GM12878 (cell line): ENCODE measurements around the gene HIRA. TPM values are rescaled to one million over a fixed set of nuclear protein-coding genes. Genes with fewer than 3 reads are reported as not detected.
"Not testable (repeated sequence)": the region's sequence is repeated elsewhere in the genome, so short reads cannot be mapped to it uniquely, and the experiment has no call there.

Experiments
- ATAC-seq: fragments of 200-7000 bp; cut with Tn5 transposase; 3 replicates; pipeline ENCODE4 v1.9.1; 2020; ENCODE audit warnings: mild to moderate bottlenecking, moderate library complexity
- BruUV-seq: library from RNA; stranded (reverse); fragments of 400-500 nt; replicated peaks from 2 replicates; lab custom pipeline; 2021; lab: Mats Ljungman, UMichigan
- CTCF ChIA-PET: fragments of 300-600 bp; sonication (Branson Sonifier 250); formaldehyde crosslinking; extraction: SDS; loops from one replicate; lab custom pipeline; 2021; ENCODE audit warnings: inconsistent platforms; lab: Yijun Ruan, JAX
- POLR2A ChIA-PET: fragments of 350-600 bp; formaldehyde crosslinking; extraction: SDS; loops from one replicate; lab custom pipeline; 2021; ENCODE audit warnings: inconsistent platforms; lab: Charles Lee
- RAD21 ChIA-PET: fragments of 300-600 bp; sonication (Branson Sonifier 250); formaldehyde crosslinking; loops from one replicate; lab custom pipeline; 2023; ENCODE audit warnings: antibody characterized with exemption; ENCODE audit not compliant: unreplicated experiment; lab: Charles Lee
- SMC1A ChIA-PET: fragments of 300-600 bp; sonication (Branson Sonifier 250); formaldehyde crosslinking; loops from one replicate; lab custom pipeline; 2023; ENCODE audit not compliant: unreplicated experiment, uncharacterized antibody; lab: Charles Lee
- DNase-seq: peaks from one replicate; pipeline ENCODE4 v3.0.0-alpha.2; 2011; ENCODE audit warnings: low read depth, low spot score
- FAIRE-seq: peaks from 3 replicates; lab custom pipeline; 2011; peaks lifted over from hg19 to GRCh38; lab: Jason Lieb, UNC
- H2AFZ ChIP-seq: 2 replicates; pipeline ENCODE4 v1.6.0; 2011; ENCODE audit warnings: low read depth, low read length, control low read depth; ENCODE audit not compliant: control insufficient read depth
- H3K27ac ChIP-seq: 2 replicates; pipeline ENCODE4 v1.5.1; 2011; ENCODE audit warnings: control low read depth; ENCODE audit not compliant: control insufficient read depth, insufficient read depth
- H3K27me3 ChIP-seq, 2 experiments: replicated peaks in 1 of 2; 2 replicates each; pipeline versions ENCODE4 v1.6.0 to v1.6.1; 2011; ENCODE audit warnings: low read length in 1 of 2; ENCODE audit not compliant: control insufficient read depth in 2 of 2, insufficient read depth in 2 of 2
- H3K36me3 ChIP-seq, 2 experiments: 2 replicates each; pipeline ENCODE4 v1.5.1; 2011; ENCODE audit warnings: low read length in 1 of 2; ENCODE audit not compliant: control insufficient read depth in 2 of 2, insufficient read depth in 2 of 2
- H3K4me1 ChIP-seq: 2 replicates; pipeline ENCODE4 v1.6.1; 2011; ENCODE audit warnings: mild to moderate bottlenecking, low read length, moderate library complexity, mixed read lengths; ENCODE audit not compliant: control insufficient read depth, insufficient read depth
- H3K4me2 ChIP-seq: 2 replicates; pipeline ENCODE4 v1.6.0; 2011; ENCODE audit warnings: control low read depth; ENCODE audit not compliant: control insufficient read depth, insufficient read depth
- H3K4me3 ChIP-seq: fragments of 200-600 bp; sonication (generic); 2 replicates; pipeline ENCODE4 v1.5.1; 2016
- H3K79me2 ChIP-seq: 2 replicates; pipeline ENCODE4 v1.6.0; 2011; ENCODE audit warnings: low read length; ENCODE audit not compliant: control insufficient read depth, insufficient read depth
- H3K9ac ChIP-seq: 2 replicates; pipeline ENCODE4 v1.8.0; 2011; ENCODE audit warnings: low read length, control low read depth, mixed read lengths; ENCODE audit not compliant: control insufficient read depth, insufficient read depth
- H3K9me3 ChIP-seq: replicated peaks from 3 replicates; pipeline ENCODE4 v1.5.1; 2011; ENCODE audit warnings: mild to moderate bottlenecking, low read length; ENCODE audit not compliant: control insufficient read depth, insufficient read depth
- H4K20me1 ChIP-seq: 2 replicates; pipeline ENCODE4 v1.6.0; 2011; ENCODE audit not compliant: control insufficient read depth, insufficient read depth
- POLR2AphosphoS5 ChIP-seq: IDR thresholded peaks from 2 replicates; pipeline ENCODE4 v1.6.1; 2011; ENCODE audit warnings: mild to moderate bottlenecking, low read length, inconsistent platforms
- ZBED1 ChIP-seq: IDR thresholded peaks from 2 replicates; pipeline ENCODE4 v1.6.1; 2016; ENCODE audit warnings: borderline replicate concordance
- WGBS: methylation state at CpG from one replicate; pipeline ENCODE4 v1.1.6; 2016; ENCODE audit warnings: low lambda C conversion rate; ENCODE audit not compliant: insufficient replicate concordance, insufficient coverage; ENCODE audit errors: missing lambda C conversion rate; 5-methylcytosine and 5-hydroxymethylcytosine counted together
- in situ Hi-C: fragments of 300-500 bp; cut with MboI; formaldehyde crosslinking; loops from 9 replicates; pipeline ENCODE4 v1.14.3; 2018; ENCODE audit warnings: mixed read lengths
- intact Hi-C: fragments of 100-400 bp; cut with micrococcal nuclease; formaldehyde crosslinking; loops from one replicate; pipeline ENCODE4 v1.14.2; 2022; ENCODE audit not compliant: unreplicated experiment
- polyA plus RNA-seq, 11 experiments: library from polyadenylated mRNA; depleted of rRNA in 4 of 11; unstranded in 6 of 11; stranded (reverse) in 5 of 11; fragments of >200 nt; fragmentation: Nextera tagmentation in 4 of 11; fragmentation: Illumina TruSeq in 1 of 11; extraction: Ambion mirVana in 4 of 11; extraction: Trizol in 1 of 11; gene quantifications; 1 replicate in 1 of 11; 2 replicates in 10 of 11; pipeline versions ENCODE4 v1.2.1 to v1.2.3, GENCODE V29; 2011 to 2016; ENCODE audit warnings: inconsistent platforms in 2 of 11, missing spikeins in 2 of 11, low read depth in 1 of 11
- total RNA-seq, 4 experiments: library from RNA; depleted of rRNA in 3 of 4; stranded (reverse); fragments of >200 nt in 3 of 4; fragmentation: Illumina TruSeq in 1 of 4; extraction: Trizol in 1 of 4; gene quantifications; 2 replicates each; pipeline versions ENCODE4 v1.2.1 to v1.2.3, GENCODE V29; 2013 to 2021

The HIRA gene
- total and polyA plus RNA-seq, 10 of the 15 experiments (the other 5 are each of a cell fraction or from before 2014, with no cell fraction given): 0.34 to 32.7 (median 14.5) TPM

GRCh38 chr22:19445279-19445982 is 13.9 kb upstream of the HIRA start:
- not testable (repeated sequence) for H3K27ac ChIP-seq, DNase-seq, H3K27me3 ChIP-seq, BruUV-seq, H3K9me3 ChIP-seq, H4K20me1 ChIP-seq, ATAC-seq, H2AFZ ChIP-seq, H3K9ac ChIP-seq, FAIRE-seq, H3K4me3 ChIP-seq
- Histone ChIP-seq H3K4me2 (peak overlapping the region; percentile 43; the same call in 1 of the 2 replicates), H3K79me2 (peaks cover 30% of the 10 kb centered on the region), H3K4me1 (peaks cover 17% of the 10 kb centered on the region), H3K36me3 (peaks cover 4 to 14% of the 10 kb centered on the region in 2 experiments; a peak in 3 of 4 replicates)
- ChIA-PET RAD21 (interaction anchor here (1.0 kb wide), 1 partner anchor 146 kb away, joined by 3 read pairs; no protein-coding TSS in a partner anchor), SMC1A (interaction anchor here (0.9 to 4.4 kb wide), 4 partner anchors 9 to 32 kb away, joined by 3 to 18 read pairs (median 4); no protein-coding TSS in a partner anchor), POLR2A (interaction anchor here (0.6 to 3.4 kb wide), 5 partner anchors 11 to 270 kb away, joined by 3 to 19 read pairs (median 4); no protein-coding TSS in a partner anchor), CTCF (interaction anchor here (0.7 to 3.1 kb wide), 7 partner anchors 11 to 339 kb away, joined by 3 to 10 read pairs (median 3); partner anchors contain the start of gene ESS2)
- intact Hi-C loops: loop anchor here (5.0 kb wide), 1 partner anchor 268 kb away; the partner anchor contains the start of gene SLC25A1
- in situ Hi-C loops: loop anchor here (25.0 kb wide), 1 partner anchor 1808 kb away; the partner anchor contains the start of genes ATP6V1E1 and BCL2L13
- 96% methylated on average over 9 of the region's 9 CpGs for WGBS

DNA sequence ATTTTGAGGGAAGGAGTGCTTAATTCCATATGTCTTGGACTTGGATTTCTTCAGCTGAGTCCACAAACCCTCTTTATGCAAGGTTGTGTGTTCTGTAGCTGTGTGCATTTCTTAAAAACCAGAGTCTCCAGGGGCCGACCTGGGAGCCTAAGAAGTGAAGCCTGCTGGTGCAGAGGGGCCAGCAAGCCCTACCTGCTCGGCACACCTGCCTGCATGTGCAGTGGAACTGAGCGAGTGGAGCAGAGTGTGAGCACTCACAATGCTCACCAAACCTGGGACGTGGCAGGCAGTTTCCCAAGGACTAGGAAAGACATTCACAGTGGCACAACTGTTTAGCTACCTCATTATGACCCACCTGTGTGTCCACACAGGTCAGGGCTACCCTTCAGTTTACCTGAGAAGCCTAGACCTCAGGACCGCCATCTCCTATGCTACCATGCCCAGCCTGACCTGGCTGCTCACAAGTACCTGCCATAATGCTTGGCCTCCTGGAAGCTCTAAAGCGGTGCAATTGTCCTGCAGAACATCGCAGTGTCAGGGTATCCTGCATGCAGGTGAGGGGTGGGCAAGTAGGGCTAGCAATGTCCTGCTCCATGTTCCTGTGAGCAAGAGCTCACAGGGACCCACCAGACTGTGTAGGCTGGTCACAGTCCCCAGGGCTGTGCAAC is 12.1 kb upstream of the HIRA start:
- no peak overlapping the region for H3K27ac ChIP-seq
- no peak overlapping the region for H3K4me2 ChIP-seq
- 0 out of 2 replicates have a peak, but pooled peaks have one; percentile 21 for TF ChIP-seq POLR2AphosphoS5
- TF ChIP-seq ZBED1: no peak
- H3K9me3 ChIP-seq: no peaks in the 10 kb centered on the region
- peaks cover 30% of the 10 kb centered on the region for H3K79me2 ChIP-seq
- H2AFZ ChIP-seq: no peak overlapping the region
- ChIA-PET RAD21 (no interaction called here), SMC1A (interaction anchor here (0.9 to 4.4 kb wide), 2 partner anchors 9 to 16 kb away, joined by 3 to 18 read pairs; no protein-coding TSS in a partner anchor), CTCF (interaction anchor here (0.6 kb wide), 1 partner anchor 143 kb away, joined by 4 read pairs; no protein-coding TSS in a partner anchor), POLR2A (interaction anchor here (3.4 kb wide), 1 partner anchor 9 kb away, joined by 19 read pairs; no protein-coding TSS in a partner anchor)
- no peak overlapping the region for H3K9ac ChIP-seq
- FAIRE-seq: no peak
- H4K20me1 ChIP-seq: no peaks in the 10 kb centered on the region
- peaks cover 4 to 14% of the 10 kb centered on the region in 2 experiments; a peak in 3 of 4 replicates for H3K36me3 ChIP-seq
- in situ Hi-C loops: loop anchor here (25.0 kb wide), 1 partner anchor 1806 kb away; the partner anchor contains the start of genes ATP6V1E1 and BCL2L13
- H3K27me3 ChIP-seq: no peaks in the 10 kb centered on the region
- ATAC-seq: no peak
- 62% methylated on average over 7 of the region's 7 CpGs for WGBS
- H3K4me3 ChIP-seq: no peak overlapping the region
- H3K4me1 ChIP-seq: peaks cover 8% of the 10 kb centered on the region
- DNase-seq: no peak
- intact Hi-C loops: no loop called here
- BruUV-seq: no TSS peak
